Kasumi-1 (cell line): Measurements from ENCODE around the gene TMEM192.
"Not testable (repeated sequence)": the region's sequence is repeated elsewhere in the genome, so short reads cannot be mapped to it uniquely, and the experiment has no call there.

ENCODE experiments used
- DNase-seq, 2 experiments: peaks; one replicate each; lab custom pipeline; 2025; lab: John Stamatoyannopoulos, UW

Gene TMEM192

DNA sequence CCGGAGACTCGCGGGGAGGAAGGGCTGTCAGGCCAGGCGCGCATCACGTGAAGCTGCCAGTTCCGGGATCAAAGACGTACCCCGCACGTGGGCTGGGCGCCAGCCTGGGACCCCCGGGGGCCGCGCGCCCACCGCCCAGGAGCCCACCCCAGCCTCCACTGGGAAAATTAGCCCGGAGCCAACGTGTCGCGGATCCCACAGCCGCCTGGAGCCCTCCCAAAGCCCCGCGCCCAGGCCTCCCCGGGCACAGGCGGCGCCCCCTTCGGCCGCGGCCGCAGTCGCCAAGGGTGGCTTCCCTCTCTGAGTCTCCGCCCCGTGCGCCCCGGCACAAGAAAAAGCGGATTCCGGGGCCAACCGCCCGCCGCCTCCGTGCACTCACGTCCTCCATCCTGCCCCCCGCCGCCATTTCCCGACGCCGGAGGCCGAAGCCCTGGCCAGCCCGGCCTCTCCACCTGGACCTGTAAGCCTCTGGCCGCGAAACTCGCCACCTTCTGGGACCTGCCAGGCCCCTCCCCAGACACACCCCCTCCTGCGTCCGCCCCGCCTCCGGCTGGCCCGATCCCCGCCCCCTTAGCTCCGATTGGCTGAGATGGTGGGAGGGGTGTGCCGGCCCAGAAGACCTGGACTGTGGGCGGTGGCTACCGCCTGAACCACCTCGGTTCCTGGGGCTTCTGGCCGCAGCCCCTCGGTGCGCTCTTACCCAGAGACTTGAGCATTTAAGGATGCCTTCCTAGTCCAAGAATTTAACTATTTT is at the start of gene TMEM192:
Gene TMEM192 (minus strand): TSS at position 493 of the 754 bp plus-strand sequence. CDS start 87 bp downstream, at position 406.
- peak; percentile 92 to 93 for DNase-seq

DNA sequence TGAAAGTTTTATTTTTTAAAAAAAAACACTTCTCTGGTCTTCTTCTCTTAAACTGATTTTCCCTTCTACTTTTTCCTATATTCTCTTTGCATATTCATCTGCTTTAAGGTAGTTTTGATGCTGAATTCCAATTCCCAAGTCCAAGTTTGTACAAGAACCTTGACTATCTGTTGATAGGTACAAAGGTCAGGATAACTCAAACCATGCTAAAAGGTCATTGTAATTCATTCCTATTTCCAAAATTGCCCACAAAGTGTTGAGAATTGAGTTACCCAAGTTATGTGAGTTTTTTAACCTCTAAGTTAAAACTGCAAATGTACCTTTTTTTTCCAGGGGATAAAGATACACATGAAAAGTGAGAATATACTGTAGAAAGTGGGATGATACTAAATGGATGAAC is 46.1 kb upstream of the TMEM192 start:
- DNase-seq: no peak

DNA sequence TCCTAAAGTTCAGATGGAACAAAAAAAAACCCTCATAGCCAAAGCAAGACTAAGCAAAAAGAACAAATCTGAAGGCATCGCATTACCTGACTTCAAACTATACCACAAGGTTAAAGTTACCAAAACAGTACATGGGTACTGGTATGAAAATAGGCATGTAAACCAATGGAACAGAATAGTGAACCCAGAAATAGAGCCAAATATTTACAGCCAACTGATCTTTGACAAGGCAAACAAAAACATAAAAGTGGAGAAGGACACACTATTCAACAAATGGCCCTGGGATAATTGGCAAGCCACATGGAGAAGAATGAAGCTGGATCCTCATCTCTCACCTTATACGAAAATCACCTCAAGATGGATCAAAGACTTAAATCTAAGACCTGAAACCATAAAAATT is 44.2 kb upstream of the TMEM192 start:
- no peak for DNase-seq

DNA sequence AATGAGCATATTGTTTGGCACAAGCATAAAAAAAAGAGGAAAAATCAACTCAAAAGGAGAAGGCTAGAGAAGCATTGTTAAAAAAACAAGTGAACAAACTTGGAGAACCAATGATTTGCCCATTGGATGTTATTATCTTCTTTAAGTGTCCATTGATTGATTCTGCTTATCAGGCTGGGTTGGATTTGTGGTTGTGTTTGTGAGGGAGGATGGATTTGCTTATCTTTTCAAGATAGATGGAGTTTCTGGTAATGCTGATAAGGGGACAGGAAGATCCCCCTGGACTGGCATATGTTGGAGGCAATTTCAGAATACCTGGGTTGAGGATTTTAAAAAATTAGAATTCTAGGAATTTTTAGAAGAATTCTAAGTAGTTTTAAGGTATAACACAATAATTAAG is 41.8 kb upstream of the TMEM192 start:
- no peak for DNase-seq

DNA sequence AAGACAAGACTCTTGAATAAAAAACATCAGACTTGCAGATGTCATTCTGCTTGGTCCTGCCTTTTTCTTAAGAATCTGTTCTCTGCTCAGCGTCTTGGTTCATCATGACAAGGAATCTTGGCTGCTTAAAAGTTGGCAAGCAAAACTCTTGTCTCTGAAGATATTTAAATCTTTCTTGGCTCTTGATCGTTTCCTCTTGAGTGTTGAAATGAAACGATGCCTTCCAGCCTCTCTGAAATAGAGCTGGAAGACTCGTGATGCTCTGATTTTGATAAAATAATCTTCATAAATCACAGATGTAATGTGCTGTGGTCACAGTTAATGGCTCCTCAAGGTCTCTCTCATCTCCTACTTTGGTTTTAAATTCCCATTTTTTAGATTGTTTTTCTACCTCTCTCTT is 39.9 kb upstream of the TMEM192 start:
- no peak for DNase-seq

DNA sequence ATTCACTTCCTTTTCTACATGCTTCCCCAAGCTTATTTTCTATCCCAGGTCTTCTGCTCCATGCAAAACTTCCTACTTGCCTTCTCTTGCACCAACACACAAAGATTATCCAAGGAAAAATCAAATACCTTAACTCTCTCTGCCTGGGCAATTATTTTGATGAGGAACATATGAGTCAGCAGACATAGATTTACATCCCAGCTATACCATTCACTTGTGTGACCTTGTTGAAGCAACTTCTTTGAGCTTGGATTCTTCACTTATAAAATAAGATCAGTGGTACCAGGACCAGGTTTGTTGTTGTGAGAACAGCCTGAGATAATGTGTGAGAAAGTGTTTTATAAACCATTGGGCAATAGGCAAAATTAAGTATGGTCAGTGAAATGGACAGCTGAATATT is 39.1 kb upstream of the TMEM192 start:
- no peak for DNase-seq

DNA sequence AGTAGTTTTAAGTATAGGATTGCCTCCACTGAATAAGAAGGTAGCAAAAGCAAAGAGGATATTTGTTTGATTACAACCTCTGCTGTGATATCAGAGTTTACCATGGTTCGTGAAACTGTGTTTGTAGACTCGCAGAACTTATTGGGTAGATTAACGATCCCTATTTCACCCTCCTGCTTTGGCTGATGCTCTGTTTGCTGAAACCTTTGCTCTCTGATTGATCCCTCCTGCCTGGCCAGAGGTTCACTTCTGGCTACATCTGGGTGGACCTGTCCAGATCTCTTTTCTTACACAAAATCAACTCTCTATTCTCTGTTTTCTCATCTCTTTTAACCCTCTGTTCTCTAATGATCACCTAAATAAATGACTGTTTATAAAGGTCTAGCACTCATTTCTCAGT is 37.9 kb upstream of the TMEM192 start:
- DNase-seq: no peak

DNA sequence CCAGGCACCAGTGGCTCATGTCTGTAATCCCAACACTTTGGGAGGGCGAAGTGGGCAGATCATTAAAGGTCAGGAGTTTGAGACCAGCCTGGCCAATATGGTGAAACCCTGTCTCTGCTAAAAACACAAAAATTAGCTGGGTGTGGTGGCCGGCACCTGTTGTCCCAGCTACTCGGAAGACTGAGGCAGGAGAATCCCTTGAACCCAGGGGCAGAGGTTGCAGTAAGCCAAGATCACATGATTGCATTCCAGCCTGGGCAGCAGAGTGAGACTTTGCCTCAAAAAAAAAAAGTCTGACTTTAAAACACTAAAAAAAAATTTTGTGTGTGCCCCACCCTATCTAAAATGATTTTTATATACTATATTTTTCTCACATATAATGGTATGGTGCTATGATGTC is 26.2 kb upstream of the TMEM192 start:
- DNase-seq: no peak

DNA sequence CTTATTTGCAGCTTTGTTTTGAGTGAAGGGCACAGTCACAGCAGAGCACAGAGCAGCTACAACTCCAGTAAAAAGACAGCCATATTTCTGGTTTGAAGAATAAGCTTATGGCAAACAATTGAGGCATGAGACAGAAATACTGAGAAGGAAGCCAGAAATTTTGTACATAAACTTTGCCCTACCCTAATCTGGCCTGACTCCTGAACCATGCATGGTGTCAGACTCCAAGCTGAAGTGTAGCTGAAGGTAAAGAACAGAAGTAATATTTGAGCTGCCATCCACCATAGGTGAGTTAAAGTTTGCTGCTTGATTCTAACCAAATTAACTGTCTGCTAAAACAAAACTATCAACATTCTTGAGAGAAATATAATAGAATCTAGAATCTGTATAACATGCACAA is 24.5 kb upstream of the TMEM192 start:
- no peak for DNase-seq

DNA sequence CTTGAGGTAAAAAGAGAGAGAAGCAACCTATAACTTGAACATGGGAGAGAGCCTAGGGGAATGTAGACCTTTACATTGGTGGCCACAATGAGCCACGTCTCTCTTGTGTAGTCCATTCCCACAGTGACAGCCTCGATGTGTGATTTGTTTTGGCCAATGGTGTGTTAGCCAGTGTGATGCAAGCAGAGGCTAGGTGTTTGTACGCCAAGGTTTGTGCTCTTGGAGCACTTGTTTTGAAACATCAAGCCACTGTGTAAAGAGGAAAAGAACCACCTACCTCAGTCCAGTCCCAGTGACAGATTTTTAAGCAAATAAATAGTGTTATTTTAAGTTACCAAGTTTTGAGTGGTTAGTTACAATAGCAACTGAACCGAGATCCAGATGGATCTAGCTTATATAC is 23.9 kb upstream of the TMEM192 start:
- DNase-seq: no peak

DNA sequence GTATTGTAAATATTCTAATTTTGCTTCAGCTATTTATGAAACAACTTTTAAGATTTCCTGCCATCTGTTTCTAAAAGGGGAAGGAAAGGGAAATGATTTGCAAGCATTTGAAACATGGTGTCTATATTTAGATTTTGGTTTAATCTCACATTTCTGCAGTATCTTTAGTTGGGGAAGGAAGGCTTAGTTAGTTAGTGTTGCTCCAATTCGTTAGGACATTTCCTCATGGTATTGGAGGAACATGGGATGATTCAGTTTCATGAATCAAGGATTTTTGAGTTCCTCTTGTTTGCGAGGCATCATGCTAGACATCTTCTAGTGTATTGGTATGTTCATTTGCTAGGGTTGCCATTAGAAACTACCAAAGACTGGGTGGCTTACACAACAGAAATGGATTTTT is 20.5 kb upstream of the TMEM192 start:
- peak; percentile 94 to 96 for DNase-seq

DNA sequence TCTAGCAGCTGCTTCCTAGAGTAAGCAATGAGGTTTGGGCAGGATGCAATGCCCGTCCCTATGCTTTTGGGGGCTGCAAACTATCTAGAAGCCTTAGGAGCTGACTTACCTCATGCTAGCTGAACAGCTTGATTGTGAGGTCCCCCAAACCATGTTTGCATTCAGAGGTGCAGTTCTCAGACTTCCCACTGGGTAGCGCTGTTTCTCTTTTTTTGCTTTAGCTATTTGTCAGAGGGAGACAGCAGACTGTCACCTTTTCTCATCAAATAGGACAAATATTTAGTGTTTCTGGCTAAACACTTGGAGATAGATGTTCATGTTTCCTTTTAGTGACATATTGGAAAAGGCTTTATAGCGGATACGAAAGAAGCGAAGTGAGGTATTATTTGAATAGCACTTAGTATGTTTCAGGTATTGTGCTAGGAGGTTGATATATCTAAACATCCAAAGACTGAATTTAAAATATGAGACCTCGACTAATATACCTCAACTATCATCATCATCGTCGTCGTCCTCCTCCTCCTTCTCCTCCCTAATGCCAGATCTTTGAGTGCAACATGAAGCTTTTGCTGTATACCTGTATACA is 18.7 kb upstream of the TMEM192 start:
- peak; percentile 71 for DNase-seq

DNA sequence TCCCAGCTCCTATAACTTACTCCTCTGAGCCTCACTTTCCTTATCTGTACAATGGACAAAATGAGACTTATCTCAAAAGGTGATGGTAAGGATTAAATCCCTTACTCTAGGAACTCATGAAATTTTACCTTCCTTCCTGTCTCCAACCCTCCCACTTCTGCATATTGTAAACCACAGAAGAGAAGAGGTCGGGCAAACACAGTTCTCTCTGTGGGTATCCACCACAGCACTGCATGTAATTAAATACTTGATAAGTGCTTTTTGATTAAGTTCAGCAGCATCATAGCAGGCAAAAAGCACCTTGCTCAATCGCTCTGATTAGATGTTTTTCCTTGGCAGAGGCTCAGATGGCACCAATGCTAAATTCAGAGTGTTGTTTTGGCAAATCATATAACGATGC is 17.3 kb upstream of the TMEM192 start:
- DNase-seq: peak; percentile 11 to 15

DNA sequence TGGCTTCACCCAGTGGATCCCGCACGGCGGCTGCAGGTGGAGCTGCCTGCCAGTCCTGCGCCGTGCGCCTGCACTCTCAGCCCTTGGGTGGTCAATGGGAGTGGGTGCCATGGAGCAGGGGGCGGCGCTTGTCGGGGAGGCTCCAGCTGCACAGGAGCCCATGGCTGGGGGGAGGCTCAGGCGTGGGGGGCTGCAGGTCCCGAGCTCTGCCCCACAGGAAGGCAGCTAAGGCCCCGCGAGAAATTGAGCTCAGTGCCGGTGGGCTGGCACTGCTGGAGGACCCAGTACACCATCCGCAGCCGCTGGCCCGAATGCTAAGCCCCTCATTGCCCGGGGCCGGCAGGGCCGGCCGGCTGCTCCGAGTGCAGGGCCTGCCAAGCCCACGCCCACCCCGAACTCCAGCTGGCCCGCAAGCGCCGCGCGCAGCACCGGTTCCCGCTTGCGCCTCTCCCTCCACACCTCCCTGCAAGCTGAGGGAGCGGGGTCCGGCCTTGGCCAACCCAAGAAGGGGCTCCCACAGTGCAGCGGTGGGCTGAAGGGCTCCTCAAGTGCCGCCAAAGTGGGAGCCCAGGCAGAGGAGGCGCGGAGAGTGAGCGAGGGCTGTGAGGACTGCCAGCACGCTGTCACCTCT is 13.3 kb upstream of the TMEM192 start:
- DNase-seq: not testable (repeated sequence)

DNA sequence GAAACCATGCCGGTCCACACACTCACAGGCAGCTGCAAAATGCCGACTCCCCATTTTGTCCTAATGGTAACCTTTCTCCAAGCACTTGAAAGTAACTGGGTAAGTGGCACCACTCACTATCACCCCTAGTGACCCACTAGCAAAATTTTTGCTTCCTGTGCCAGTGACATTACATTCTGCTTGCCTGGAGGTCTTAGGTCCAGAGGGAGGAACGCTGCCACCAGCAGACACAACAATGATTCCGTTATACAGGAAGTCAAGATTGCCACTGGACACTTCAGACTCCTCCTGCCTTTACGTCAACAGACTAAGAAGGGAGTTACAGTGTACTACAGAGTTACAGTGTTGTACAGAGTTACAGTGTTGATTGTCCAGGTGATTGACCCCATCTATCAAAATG is 11.8 kb upstream of the TMEM192 start:
- peak in 1 of 2 experiments; percentile 13 for DNase-seq

DNA sequence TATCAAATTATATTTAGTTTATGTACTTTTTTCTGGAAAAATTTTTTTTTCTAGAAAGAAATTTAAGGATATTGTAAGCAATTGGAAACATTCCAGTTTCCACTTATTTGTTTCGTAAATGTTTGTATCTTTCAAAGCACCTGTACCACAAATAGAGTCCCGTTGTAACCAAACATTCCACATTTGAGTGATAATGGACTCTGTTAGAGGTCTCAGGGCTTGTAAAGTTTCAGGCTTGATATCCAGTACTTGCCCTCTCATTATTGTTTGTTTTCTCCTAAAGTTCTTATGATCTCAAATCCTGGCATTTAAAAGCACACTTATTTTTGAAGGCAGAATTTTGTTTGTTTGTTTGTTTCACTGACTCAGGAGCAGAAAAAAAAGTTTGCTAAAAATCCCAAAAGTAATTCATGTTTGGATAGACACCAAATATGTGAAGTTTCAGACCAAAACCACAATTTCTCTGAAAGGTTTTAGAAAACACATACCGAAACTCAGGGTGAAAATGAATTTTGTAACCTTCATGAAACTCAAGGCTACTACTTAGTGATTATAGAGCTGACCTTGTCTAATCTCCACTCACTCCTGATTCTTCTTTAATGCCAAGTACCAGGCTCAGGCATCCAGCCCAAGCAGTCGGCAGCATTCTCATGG is 5.7 kb upstream of the TMEM192 start:
- no peak for DNase-seq

DNA sequence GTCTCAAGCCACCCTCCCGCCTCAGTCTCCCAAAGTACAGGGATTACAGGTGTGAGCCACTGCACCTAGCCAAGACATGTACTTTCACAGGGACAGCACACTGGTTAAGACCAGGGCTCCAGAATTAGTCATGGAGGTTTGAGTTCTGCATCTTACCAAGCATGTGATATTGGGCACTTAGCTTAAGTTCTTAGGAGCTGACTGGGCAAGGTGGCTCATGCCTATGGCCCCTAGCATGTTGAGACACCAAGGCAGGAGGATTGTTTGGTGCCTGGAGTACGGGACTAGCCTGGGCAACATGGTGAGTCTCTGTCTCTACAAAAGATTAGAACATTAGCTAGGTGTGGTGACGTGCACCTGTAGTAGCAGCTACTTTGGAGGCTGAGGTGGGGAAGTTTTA is 2.6 kb upstream of the TMEM192 start:
- no peak for DNase-seq

DNA sequence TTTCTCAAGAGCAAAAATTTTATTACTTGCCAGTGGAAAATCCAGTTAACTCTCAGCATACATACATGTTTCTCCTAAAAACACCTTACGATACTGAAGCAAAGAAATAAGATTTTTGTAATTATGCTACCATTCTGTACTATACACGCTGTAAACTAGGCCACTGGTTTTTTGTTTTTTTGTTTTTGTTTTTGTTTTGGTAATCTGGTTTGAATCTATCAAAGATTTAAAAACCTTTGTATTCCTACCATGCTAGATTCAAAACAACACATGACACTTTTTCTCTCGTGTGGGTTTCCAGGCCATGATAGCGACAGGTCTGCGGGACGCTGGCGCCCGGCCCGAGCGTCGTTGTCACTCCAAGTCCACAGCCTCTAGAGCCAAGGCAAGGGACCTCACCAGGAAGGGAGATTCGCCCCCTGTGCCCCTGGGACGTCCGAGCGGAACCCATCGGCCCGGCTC is 723 bp downstream of the TMEM192 start:
- no peak for DNase-seq

DNA sequence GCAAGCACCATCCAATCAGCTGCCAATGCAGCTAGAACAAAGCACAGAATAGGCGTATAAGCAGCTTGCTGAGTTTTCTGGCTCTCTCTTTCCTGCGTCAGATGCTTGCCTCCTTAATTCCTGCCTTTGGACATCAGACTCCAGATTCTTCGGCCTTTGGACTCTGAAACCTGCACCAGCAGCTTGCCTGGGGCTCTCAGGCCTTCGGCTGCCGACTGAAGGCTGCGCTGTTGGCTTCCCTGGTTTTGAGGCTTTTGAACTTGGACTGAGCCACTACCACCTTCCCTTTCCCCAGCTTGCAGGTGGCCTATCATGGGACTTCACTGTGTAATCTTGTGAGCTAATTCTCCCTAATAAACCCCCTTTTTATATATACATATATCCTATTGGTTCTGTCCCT is 6.1 kb downstream of the TMEM192 start:
- DNase-seq: no peak

DNA sequence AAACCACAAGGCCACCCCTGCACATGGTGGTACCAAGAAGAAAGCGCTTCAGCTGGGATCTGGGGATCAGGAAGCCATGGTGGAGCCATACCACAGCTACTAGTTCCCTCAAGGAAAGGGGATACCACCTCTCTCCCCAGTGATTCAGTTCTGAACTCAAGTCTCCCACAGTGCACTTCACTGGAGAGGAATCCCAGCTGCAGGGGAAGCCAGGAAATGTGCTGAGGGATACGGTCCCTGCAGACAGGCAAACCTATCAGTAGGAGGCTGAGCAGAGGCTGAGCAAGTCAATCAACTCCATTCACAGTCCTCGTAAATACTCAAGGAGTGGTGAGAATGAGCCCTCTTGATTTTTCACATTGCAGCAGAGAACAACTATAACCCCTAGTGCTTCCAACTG is 11.0 kb downstream of the TMEM192 start:
- no peak for DNase-seq

DNA sequence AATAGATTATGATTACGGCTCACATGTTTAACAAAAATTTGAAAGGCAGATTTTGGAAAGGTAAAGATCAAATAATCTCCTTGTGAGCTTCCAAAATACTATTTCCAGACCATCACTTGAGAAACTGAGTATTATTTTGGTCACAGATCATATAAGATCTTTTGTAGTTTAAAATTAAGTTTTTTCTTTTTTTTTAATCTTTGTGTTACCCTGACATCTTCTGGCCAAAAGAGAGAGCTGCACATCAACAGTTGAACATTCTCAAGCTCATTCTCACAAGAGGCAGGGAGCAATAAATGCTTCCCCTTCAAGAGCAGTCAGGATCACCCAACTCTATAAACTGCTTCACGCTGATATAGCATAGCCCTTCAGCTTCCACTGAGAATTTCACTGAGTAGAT is 15.9 kb downstream of the TMEM192 start:
- DNase-seq: peak; percentile 45 to 72

DNA sequence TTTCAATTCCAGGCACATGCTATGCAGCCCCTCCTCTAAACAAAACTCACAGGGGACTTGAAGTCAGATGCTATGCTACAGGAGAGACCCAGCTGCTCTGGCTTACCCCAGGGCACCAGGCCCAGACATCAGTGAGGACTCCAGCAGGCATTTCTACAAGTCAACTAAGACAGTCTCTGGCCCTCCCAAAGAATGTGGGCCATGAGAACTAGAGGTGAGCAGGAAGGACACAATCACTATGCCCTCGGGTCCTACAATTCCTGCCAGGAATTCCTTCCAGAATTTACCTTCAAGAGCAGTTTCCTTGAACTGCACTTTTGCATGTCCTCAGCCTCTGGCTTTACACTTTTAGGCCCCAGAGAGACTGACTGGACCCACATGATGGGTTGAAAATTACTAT is 17.4 kb downstream of the TMEM192 start:
- no peak for DNase-seq

DNA sequence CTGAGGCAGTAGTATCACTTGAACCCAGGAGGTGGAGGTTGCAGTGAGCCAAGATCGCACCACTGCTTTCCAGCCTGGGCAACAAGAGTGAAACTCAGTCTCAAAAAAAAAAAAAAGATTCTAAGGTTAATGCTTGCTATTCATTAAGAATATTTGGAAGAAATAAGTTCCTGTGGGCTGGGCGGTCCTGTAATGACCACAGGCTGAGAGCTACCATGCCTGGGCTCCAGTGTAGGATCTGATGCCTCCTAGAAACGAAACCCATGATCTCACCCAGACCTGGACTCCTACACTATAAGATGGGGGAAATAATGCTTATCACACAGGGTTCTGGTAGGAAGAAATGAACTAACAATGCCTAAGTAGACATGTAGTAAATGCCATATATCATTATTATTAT is 17.8 kb downstream of the TMEM192 start:
- DNase-seq: no peak
